ENCODE results near the gene STK32B.

The STK32B gene

DNA sequence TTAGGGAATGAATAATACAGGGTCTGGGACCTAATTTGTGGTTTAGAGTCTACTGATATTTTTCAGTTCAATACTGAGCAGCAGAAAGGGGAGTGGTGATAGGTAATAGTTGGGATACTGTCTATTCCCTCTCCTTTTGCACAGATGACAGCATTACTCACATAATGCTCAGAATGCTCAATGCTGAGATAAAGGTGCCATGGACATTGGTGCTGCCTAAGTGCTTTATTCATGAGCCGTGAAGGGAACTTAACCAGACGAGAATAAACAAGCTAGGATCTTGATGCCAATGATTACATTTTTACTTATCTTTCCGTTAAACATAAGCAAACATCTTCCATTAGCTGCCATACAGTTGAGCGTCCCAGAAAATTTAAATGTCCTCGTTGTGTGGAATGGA, 75.6 kb downstream of the STK32B start:
- no peak for DNase-seq

- no peak for DNase-seq
Observed at GRCh38 chr4:5127556-5127955, 76.3 kb downstream of the STK32B start.

DNA sequence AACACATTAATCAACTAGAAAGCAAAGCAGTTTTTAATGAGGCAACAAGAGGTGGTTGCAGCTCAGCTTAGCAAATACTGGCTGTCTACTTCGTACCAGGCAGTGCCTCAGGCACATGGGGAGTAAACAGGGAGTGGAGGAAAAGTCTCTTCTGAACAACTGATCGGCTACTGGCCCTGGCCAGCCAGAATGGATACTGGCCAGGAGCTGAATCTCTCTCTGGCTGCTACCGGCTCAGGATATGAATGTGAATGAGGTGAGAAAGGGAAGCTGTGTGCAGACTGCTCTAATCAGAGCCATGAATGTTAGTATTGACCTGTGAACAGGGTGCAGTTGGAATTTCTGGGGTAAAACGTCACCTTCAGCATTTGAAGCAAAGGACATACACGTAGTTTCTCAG, 77.3 kb downstream of the STK32B start:
- DNase-seq: no peak

DNA sequence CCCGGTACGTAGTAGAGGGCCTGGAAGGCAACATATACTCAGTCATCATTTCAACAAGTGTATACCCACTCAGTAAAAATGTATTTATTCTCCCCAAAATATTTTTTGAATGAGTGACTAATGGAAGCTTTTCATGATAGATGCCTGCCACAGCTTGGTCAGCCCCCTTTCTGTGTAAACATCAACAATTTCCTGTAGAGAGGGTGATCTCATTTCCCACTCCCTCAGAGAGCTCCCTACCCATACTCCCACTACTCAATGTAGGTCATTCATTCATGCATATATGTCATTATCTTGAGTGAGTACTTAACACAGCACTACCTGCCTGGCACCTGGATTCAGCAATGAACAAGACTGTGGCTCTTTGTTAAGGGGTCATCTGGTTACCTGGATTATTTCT, 81.9 kb downstream of the STK32B start:
- DNase-seq: no peak

GRCh38 chr4:5133933-5134594, 82.8 kb downstream of the STK32B start:
- DNase-seq: no peak

GRCh38 chr4:5134620-5135019, 83.3 kb downstream of the STK32B start:
- no peak for DNase-seq

GRCh38 chr4:5137226-5137625, 85.9 kb downstream of the STK32B start:
- DNase-seq: no peak

- no peak for DNase-seq
Observed at GRCh38 chr4:5137927-5138326, 86.6 kb downstream of the STK32B start.

- no peak for DNase-seq
Observed at GRCh38 chr4:5138389-5138788, 87.1 kb downstream of the STK32B start.

- DNase-seq: no peak
Observed at GRCh38 chr4:5139141-5139540, 87.9 kb downstream of the STK32B start.

- no peak for DNase-seq
Observed at GRCh38 chr4:5141802-5142201, 90.5 kb downstream of the STK32B start.

GRCh38 chr4:5142726-5143125, 91.4 kb downstream of the STK32B start:
- peak; percentile 55 to 80 (median 70) for DNase-seq

DNA sequence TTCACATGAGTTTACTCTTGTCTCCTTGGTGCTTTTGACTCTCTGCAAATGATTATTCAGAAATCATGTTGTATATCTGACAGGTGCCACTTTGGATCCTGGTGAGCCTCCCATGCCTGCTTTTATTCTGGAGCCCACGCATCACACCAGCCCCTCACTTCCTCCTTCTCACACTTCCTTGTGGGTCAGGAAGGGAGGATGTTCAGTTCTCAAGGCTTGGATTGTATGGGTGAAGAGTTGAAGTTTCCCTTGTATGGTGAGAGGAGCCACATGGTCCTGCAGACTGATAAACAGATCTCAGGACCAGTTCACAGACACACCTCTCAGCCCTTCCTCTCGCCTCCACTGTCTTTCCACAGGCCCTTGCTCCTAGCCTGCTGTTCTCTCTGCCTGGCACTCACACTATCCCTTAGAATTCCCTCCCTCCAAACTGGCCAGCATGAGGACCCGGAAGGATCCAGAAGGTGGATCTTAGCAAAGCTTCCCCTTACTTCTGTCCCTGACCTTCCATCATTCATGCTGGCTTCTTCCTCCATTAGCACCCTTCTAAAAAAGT, 92.1 kb downstream of the STK32B start:
- peak in 1 of 4 experiments; percentile 7 for DNase-seq

GRCh38 chr4:5143940-5144339, 92.7 kb downstream of the STK32B start:
- no peak for DNase-seq

- DNase-seq: no peak
Observed at GRCh38 chr4:5144384-5144783, 93.1 kb downstream of the STK32B start.

DNA sequence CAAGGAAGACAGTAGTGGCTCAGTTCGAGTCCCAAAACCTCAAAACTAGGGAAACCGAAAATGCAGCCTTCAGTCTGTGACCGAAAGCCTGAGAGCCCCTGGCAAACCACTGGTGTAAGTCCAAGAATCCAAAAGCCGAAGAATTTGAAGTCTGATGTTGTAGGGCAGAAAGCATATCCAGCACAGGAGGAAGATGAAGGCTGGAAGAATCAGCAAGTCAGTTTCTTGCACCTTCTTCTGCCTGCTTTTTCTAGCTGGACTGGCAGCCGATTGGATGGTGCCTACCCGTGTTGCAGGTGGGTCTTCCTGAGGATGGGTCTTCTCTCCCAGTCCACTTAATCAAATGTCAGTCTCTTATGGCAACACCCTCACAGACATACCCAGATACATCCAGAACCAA, 95.0 kb downstream of the STK32B start:
- no peak for DNase-seq

GRCh38 chr4:5152521-5152920, 101.2 kb downstream of the STK32B start:
- no peak for DNase-seq

DNA sequence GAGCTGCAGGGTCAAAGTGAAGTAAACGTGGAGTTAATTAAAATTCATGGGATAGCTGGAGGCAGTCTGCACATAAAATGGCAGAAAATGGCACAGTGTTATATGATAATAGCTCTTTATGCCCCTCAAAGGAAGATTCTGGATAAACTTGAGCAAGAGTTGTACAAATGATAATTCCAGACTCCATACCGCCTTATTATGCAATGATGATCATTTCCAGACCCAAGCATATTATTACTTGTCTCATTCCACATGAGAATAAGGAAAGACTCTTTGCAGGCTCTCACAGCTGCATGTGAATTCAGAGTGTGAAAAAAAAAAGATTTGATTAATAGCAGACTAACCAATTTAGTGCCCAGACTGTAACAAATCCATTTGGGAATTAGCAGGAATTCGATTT, 105.4 kb downstream of the STK32B start:
- DNase-seq: no peak

DNA sequence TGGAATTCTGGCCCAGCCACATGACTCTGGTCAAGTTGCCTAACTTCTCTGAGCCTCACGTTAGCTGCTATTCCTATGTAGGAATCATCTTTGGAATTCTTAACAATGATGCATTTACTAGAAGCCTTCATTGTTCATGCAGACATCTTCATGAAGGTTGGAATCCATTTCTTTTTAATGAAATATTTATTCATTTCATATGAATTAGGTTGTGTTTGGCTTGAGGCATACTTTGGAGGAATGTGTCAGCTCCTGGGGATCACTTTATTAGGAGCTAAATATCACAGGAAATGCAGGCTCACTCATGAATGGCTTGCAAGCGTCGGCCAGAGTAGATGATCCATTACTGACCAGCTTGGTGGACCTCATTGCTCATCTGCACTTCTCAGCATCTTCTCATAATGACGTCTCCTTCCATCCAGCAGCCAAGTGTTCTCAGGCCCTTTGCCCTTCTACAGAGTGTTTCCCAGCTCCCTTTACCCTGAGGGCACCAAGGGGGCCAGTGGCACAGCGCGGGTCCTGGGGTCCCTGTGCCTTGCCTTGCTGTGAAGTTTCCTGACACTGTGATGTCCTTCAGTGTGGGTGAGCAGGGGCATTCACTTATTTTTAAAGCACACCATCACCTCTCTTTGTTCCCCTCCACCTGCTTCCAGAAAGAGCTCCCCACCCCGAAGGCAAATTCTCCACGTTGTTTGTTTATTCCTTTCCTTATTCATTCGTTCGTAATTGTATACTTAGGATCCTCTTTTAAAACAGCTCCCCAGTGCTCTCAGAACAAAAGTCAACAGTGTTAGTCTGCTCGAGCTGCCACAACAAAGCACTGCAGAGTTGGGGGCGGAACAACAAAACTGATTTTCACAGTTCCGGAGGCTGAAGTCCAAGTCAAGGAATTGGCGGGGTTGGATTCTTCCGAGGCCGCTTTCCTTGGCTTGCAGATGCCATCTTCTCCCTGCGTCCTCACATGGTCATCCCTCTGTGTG, 106.8 kb downstream of the STK32B start:
- DNase-seq: no peak

GRCh38 chr4:5158825-5159224, 107.5 kb downstream of the STK32B start:
- no peak for DNase-seq

DNA sequence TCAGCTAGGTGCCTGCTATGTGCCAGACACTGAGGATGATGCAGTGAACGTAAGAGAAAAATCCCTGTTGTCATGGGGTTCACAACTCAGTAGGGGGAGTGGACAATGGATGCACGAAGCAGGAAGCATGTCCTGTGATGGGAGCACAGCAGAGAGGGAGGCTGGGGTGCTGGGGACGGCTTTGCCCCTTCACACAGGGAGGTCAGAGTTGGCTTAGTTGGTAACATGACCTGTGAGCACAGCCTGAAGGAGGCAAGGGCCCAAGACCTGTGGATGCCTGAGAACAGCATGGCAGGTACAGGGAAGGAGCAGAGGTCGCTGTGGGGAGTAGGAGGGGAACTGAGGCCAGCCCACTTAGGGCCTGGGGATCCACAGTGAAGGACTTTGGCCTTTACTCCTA, 109.4 kb downstream of the STK32B start:
- DNase-seq: no peak

DNA sequence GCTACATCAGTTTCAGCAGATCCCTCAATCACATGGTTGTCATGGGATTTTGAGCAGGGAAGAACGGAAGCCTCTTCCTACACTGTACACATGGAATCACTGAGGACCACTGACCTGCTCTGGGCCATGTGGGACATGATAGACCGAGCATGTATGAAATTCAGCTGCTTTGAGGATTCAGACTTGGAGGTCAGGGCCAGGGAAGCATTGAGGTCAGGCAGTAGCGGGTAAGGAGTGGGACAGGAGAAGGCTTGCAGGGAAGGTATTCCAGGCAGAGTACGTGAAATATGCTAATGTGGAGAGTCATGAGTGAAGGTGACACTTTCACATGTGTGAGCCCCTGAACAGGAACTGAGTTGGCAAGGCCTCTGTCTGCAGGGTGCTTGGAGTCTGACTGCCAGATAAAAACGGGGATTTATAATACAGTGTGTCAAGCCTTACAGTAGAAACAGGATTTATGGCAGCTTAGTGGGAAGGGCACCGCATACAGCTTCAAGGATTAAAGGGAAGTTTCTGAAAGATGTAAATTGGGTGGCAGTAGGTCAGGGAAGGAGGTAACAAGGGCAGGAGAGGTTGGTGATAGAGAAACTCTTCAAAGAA, 111.7 kb downstream of the STK32B start:
- DNase-seq: no peak

DNA sequence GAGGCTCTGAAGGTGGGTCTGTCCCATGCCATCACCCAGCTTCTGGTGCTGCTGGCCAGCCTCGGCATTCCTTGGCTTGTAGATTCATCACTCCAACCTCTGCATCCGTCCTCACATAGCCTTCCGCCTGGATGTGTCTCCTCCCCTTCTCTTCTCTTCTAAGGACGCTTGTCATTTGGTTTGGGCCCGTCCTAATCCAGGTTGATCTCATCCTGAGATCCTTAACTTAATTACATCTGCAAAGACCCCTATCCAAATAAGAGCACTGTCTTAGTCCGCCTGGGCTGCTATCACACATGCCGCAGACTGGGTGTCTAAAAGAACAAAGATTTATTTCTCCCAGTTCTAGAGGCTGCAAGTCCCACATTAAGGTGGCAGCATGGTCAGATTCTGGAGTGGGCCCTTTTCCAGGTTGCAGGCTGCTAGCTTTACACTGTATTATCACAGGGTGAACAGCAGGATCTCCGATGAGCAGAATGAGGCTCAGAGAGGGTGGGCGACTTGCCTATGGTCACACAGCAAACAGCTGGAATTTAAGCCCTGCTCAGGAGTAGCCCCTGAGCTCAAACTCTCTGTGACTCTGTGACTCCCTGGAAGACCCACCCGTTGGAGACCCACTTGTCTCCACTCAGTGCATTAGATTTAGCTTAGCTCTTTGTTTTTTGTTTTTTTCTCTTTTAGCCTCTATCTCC, 113.1 kb downstream of the STK32B start:
- no peak for DNase-seq
